Measurements from ENCODE around the gene CTPS1. TPM values are rescaled to one million over a fixed set of nuclear protein-coding genes. Genes with fewer than 3 reads are reported as not detected.
A peak's percentile ranks its signal among the peaks of the same experiment; 100 is the strongest.

The CTPS1 gene
- total RNA-seq, 1 experiment from 2014 or later = 69.9 TPM

GRCh38 chr1:41044187-41044586 lies 64.7 kb downstream of the CTPS1 start:
- H3K27ac Mint-ChIP-seq (ENCODE audit: low read depth, unreplicated experiment) = peak overlapping the region; percentile 97
- no peak for DNase-seq (ENCODE audit: unreplicated experiment)
- intact Hi-C loops (cut with micrococcal nuclease) = loop anchor here (2.0 to 10.0 kb wide), 3 partner anchors 65 to 391 kb away; no protein-coding TSS in a partner anchor
- H3K9me3 Mint-ChIP-seq (ENCODE audit: unreplicated experiment) = no peaks in the 10 kb centered on the region
- peaks cover 35% of the 10 kb centered on the region for H3K4me1 Mint-ChIP-seq (ENCODE audit: insufficient read depth, unreplicated experiment)
- ChIA-PET POLR2A (interaction anchor here (0.7 to 1.5 kb wide), 7 partner anchors 14 to 577 kb away, joined by 3 to 5 read pairs (median 3); no protein-coding TSS in a partner anchor), CTCF (interaction anchor here (0.6 to 1.6 kb wide), 4 partner anchors 43 to 93 kb away, joined by 3 to 5 read pairs (median 4); no protein-coding TSS in a partner anchor)
- H3K4me3 Mint-ChIP-seq (ENCODE audit: unreplicated experiment) = peak overlapping the region; percentile 19
- no peaks in the 10 kb centered on the region for H3K27me3 Mint-ChIP-seq (ENCODE audit: insufficient read depth, unreplicated experiment)
- no TSS peak for BruUV-seq (replicated peaks)
- peaks cover 48% of the 10 kb centered on the region for H3K36me3 Mint-ChIP-seq (ENCODE audit: insufficient read depth, unreplicated experiment)
- TF ChIP-seq CTCF (IDR thresholded peaks at IDR 0.05; ENCODE audit: unreplicated experiment) = no peak

GRCh38 chr1:41045740-41046139 lies 66.2 kb downstream of the CTPS1 start:
- peak overlapping the region; percentile 97 for H3K27ac Mint-ChIP-seq (ENCODE audit: low read depth, unreplicated experiment)
- peak; percentile 95 for DNase-seq (ENCODE audit: unreplicated experiment)
- peak overlapping the region; percentile 44 for H3K4me3 Mint-ChIP-seq (ENCODE audit: unreplicated experiment)
- H3K36me3 Mint-ChIP-seq (ENCODE audit: insufficient read depth, unreplicated experiment) = peaks cover 47% of the 10 kb centered on the region
- no peaks in the 10 kb centered on the region for H3K27me3 Mint-ChIP-seq (ENCODE audit: insufficient read depth, unreplicated experiment)
- peaks cover 35% of the 10 kb centered on the region for H3K4me1 Mint-ChIP-seq (ENCODE audit: insufficient read depth, unreplicated experiment)
- H3K9me3 Mint-ChIP-seq (ENCODE audit: unreplicated experiment) = no peaks in the 10 kb centered on the region
- TF ChIP-seq CTCF (IDR thresholded peaks at IDR 0.05; ENCODE audit: unreplicated experiment) = no peak
- BruUV-seq (replicated peaks) = no TSS peak
- ChIA-PET POLR2A (interaction anchor here (0.7 kb wide), 1 partner anchor 77 kb away, joined by 4 read pairs; no protein-coding TSS in a partner anchor), CTCF (interaction anchor here (1.1 to 1.6 kb wide), 2 partner anchors 10 to 77 kb away, joined by 3 to 4 read pairs; no protein-coding TSS in a partner anchor)
- intact Hi-C loops (cut with micrococcal nuclease) = loop anchor here (2.0 to 10.0 kb wide), 4 partner anchors 63 to 389 kb away; no protein-coding TSS in a partner anchor

DNA sequence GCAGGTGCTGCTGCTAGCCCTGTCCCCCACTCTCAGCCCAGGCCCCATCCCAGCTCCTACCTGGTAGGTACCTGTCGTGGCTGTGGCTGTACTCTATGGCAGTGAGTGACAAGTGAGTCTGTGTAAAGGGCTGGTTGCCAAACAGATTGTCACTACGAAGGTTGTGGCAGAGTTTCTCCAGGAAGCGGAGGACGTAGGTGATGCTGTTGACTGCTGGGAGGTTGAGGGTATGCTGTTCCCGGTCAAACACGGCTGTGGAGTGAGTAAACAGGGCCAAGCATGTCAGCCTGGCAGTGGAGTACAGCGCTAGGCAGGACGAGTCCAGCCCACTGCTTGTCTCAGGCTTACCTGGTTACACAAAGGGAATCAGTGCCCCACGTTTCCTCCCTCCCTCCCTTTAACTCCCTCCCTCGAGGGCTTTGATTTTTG lies 66.9 kb downstream of the CTPS1 start:
- Mint-ChIP-seq H3K4me3 (ENCODE audit: unreplicated experiment) (peak overlapping the region; percentile 44), H3K9me3 (ENCODE audit: unreplicated experiment) (no peaks in the 10 kb centered on the region), H3K27ac (ENCODE audit: low read depth, unreplicated experiment) (peak overlapping the region; percentile 97), H3K4me1 (ENCODE audit: insufficient read depth, unreplicated experiment) (peaks cover 35% of the 10 kb centered on the region), H3K27me3 (ENCODE audit: insufficient read depth, unreplicated experiment) (no peaks in the 10 kb centered on the region), H3K36me3 (ENCODE audit: insufficient read depth, unreplicated experiment) (peaks cover 48% of the 10 kb centered on the region)
- TF ChIP-seq CTCF (IDR thresholded peaks at IDR 0.05; ENCODE audit: unreplicated experiment) = no peak
- intact Hi-C loops (cut with micrococcal nuclease) = loop anchor here (5.0 to 10.0 kb wide), 2 partner anchors 76 to 388 kb away; no protein-coding TSS in a partner anchor
- ChIA-PET POLR2A (no interaction called here), CTCF (no interaction called here)
- peak; percentile 45 for DNase-seq (ENCODE audit: unreplicated experiment)
- BruUV-seq (replicated peaks) = no TSS peak

- BruUV-seq (replicated peaks) = no TSS peak
- H3K4me3 Mint-ChIP-seq (ENCODE audit: unreplicated experiment) = no peak overlapping the region
- CTCF ChIA-PET = no interaction called here
- peaks cover 55% of the 10 kb centered on the region for H3K36me3 Mint-ChIP-seq (ENCODE audit: insufficient read depth, unreplicated experiment)
- TF ChIP-seq CTCF (IDR thresholded peaks at IDR 0.05; ENCODE audit: unreplicated experiment) = no peak
- H3K4me1 Mint-ChIP-seq (ENCODE audit: insufficient read depth, unreplicated experiment) = peaks cover 35% of the 10 kb centered on the region
- POLR2A ChIA-PET = no interaction called here
- no peaks in the 10 kb centered on the region for H3K9me3 Mint-ChIP-seq (ENCODE audit: unreplicated experiment)
- no peak overlapping the region for H3K27ac Mint-ChIP-seq (ENCODE audit: low read depth, unreplicated experiment)
- intact Hi-C loops (cut with micrococcal nuclease) = loop anchor here (5.0 to 10.0 kb wide), 2 partner anchors 74 to 386 kb away; no protein-coding TSS in a partner anchor
- H3K27me3 Mint-ChIP-seq (ENCODE audit: insufficient read depth, unreplicated experiment) = no peaks in the 10 kb centered on the region
- DNase-seq (ENCODE audit: unreplicated experiment) = no peak
Observed at GRCh38 chr1:41048540-41048939, 69.0 kb downstream of the CTPS1 start.
